CD4-positive, alpha-beta T cell treated with Interleukin-17A for 4 hours (primary cell): Measurements from ENCODE around the gene THBS3.

ENCODE experiments used
- DNase-seq: peaks from one replicate; pipeline ENCODE4 v3.0.0-alpha.2; 2020; ENCODE audit warnings: mixed read lengths

THBS3 gene

GRCh38 chr1:155186794-155187455 is 20.8 kb downstream of the THBS3 start:
- DNase-seq: no peak

DNA sequence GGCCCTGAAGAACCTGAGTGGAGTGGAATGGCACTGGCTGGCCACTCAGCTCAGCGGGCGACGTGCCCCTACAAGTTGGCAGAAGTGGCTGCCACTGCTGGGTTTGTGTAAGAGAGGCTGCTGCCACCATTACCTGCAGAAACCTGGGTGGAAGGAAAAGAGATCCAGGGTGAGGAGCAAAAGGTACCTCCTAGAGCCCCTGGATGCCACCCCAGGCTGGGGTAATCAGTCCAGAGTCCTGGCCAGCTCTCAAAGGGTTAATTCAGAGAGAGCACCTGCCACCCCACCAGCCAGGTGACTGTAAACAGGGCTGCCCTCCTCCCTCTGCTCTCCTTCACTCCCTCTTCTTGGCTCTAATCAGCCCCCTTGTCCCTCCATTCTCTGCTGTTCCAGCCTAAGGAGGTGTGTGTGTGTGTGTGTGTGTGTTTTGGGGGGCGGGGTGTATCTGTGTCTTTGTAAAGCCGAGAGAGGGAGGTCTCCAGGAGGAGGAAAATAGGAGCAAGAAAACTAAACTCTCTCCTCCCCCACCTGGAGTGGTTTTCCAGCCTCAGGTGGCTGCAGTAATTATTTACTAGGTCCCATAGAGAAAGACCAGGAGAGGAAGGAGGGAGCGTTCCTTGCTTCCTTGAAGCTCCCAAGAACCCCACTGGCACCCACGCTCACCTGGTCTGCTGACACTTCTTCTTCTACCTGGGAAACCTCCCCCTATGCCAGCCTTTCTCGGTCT is 21.5 kb downstream of the THBS3 start:
- no peak for DNase-seq

DNA sequence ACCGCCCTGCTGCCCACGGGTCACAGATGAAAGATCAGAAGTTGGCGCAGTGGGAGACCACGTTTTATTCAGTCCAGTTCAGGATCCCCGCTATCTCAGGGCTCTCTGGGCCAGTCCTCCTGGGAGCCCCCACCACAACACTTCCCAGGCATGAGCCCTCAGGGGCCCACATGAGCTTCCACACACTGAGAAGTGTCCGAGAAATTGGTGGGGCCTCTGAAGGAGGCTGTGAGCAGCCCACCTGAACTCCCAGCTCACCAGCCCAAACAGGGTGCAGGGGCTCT is 22.0 kb downstream of the THBS3 start:
- no peak for DNase-seq

GRCh38 chr1:155184835-155185782 is 22.6 kb downstream of the THBS3 start:
- DNase-seq: no peak

GRCh38 chr1:155184351-155184811 is 23.3 kb downstream of the THBS3 start:
- DNase-seq: no peak

- DNase-seq: no peak
Measured at GRCh38 chr1:155183775-155184221, 23.9 kb downstream of the THBS3 start.

GRCh38 chr1:155182052-155182550 is 25.6 kb downstream of the THBS3 start:
- no peak for DNase-seq

DNA sequence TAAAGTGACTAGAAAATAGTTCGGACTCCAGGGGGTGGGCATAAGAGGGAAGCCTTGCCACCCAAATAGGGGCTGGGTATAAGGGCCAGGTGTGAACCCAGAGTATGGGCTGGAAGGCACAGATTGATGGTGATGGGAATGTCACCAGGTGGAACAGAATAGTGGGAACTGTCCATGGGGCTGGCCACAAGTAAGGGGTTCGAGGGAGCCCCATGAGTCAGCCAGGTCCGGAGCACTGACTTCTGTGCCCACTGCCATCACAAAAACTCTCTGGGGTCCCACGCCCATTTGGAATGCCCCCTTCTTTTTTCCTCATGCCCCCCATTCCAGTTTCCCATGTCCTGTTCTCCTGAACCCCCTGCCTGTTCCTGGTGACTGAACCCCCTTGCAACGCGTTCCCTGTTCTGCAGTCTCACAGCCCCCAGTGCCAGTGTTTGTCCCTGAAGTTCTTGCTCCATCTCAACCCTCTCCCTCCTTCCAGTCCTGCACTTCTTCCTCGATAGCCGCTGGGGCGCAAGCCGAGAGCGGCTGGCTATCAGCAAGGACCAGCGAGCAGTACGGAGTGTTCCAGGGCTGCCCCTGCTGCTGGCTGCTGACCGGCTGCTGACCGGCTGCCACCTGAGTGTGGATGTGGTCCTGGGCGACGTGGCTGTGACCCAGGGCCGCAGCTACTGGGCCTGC is 26.2 kb downstream of the THBS3 start:
- no peak for DNase-seq

- DNase-seq: no peak
Measured at GRCh38 chr1:155179112-155180031, 28.3 kb downstream of the THBS3 start.

- no peak for DNase-seq
Measured at GRCh38 chr1:155178441-155179111, 29.1 kb downstream of the THBS3 start.

DNA sequence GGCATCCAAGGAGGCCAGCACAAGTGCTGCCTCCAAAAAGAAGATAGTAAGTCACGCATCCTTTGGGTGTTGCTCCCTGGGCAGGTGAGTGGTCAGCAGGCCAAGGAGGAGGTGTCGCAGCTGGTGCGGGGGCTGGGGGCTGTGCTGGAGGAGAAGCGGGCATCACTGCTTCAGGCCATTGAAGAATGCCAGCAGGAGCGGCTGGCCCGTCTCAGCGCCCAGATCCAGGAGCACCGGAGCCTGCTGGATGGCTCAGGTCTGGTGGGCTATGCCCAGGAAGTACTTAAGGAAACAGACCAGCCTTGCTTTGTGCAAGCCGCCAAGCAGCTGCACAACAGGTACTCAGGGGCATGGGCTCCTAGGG is 29.8 kb downstream of the THBS3 start:
- DNase-seq: no peak

DNA sequence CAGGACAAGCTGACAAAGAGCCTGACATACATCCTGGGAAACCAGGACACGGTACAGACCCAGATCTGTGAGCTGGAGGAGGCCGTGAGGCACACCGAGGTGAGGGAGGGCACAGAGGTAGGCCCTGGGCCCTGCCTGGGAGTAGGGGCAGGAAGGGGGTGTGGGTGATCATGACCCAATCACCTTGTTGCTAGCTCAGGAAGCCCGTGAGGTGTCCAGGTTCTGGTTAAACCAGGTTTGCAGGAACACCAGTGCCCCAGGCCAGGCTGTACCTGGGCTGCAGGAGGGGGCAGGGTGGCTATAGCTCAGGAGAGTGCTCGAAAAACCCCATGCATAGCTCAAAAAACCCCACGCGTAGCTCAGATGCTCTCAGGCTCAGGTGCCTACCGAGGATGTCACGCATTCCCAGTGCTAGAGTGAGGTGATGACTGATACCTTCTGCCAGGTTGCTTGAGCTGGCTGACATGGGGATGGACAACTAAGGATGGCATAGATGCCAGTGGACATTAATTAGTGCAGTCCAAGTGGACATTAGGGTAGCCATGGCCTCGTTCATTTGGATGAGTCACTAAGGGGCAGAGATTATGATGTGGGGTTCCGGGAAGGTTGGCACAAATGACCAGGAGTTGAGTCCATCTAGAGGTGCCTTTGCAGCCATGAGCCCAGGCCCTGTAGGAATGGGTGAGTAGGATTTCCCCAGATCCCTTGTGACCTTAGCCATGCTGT is 30.3 kb downstream of the THBS3 start:
- DNase-seq: no peak

DNA sequence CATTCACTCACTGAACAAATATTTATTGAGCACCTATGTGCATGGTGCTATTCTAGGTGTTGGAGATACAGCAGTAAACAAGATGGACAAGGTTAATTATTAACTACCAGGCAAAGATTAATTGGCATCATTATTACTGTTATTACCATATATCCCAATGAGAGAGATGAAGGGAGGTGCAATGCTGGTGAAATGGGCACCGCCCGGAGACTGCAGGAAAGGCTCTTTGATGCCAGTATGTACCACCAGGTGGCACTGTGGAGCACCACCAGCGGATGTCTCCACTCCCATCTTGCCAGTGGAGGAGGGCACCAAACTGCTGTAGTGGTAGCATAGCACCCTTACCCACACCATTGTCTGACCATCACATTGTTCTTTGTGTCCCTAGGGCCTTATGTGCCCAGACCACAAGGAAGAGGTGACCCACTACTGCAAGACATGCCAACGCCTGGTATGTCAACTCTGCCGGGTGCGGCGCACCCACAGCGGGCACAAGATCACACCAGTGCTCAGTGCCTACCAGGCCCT is 31.1 kb downstream of the THBS3 start:
- DNase-seq: peak; percentile 93

- DNase-seq: peak; percentile 25
Measured at GRCh38 chr1:155175927-155176371, 31.7 kb downstream of the THBS3 start.

DNA sequence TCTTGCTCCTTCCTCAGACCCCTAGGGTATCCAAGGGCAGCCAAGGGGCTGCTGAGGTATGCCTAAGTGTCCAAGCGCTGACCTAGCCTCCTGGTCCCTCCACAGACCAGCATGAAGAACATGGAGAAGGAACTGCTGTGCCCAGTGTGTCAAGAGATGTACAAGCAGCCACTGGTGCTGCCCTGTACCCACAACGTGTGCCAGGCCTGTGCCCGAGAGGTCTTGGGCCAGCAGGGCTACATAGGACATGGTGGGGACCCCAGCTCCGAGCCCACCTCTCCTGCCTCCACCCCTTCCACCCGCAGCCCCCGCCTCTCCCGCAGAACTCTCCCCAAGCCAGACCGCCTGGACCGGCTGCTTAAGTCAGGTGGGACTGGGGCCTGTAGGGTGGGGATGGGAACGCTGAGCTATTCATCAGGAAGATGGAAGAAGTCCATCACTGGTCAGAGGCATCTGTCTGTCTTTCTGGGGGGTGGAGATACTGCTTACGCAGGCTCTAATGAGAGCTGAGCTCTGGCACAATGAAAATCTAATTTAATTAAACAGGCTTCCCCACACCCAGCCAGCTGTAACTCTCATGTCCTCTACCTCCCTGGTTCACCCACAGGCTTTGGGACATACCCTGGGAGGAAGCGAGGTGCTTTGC is 32.3 kb downstream of the THBS3 start:
- DNase-seq: no peak

- DNase-seq: peak; percentile 80
Measured at GRCh38 chr1:155174324-155175280, 33.1 kb downstream of the THBS3 start.

DNA sequence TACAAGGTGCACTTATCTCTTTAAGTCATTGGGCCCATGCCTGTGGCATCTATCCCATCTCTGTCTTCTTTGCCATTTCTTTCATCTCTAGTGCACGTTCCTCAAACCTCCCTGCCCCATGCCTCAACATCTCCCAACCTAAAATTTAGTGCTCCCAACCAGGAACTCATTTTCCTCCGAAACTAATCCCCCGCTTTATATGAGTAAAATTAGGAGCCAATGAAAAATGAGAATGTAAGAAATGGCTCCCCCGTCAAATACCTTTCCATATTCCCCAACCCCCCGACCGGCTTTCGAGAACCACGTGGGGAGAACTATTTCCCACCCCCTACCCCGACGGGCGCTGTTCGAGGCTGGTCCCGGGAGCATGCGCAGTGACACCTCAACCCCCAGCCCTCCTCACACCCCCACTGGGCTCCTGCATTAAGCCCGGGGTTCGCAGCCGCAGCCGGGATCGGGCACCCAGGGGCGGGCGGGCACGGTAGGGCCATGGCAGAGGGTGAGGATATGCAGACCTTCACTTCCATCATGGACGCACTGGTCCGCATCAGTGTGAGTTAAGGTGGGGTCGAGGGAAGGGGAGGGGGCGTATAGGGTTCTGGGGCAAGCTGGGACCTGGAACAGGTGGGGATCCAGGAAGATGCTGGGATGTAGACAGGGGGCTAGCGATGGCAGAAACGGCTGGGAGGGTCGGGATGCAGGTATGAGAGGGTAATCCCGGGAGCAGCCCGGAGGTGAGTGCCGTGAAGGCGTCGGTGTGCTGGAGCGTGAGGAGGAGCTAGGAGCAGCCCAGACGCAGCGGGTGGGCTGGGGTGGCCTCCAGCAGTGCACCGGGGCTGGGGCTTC is 34.0 kb downstream of the THBS3 start, which contains the start of gene TRIM46:
TRIM46 (plus strand) TSS at position 372 of the 846 bp plus-strand sequence; CDS start at position 490, 118 bp downstream.
- peak; percentile 80 for DNase-seq
